Head of caudate nucleus (tissue), 42 donors: Measurements from ENCODE around the gene ACSF2.
"Not testable (repeated sequence)": the region's sequence is repeated elsewhere in the genome, so short reads cannot be mapped to it uniquely, and the experiment has no call there.

Experiments used
- DNase-seq, 42 donors: peaks; one replicate each; pipeline versions ENCODE4 v3.0.0 to v3.0.0-alpha.2; 2020 to 2021; ENCODE audit warnings: mixed read lengths in 7 of 42
- intact Hi-C: fragments of 100-400 bp; cut with DNase I; formaldehyde crosslinking; loops from one replicate; pipeline ENCODE4 v1.15.0; 2022

ACSF2 gene

GRCh38 chr17:50399591-50399990 lies 26.4 kb upstream of the ACSF2 start:
- DNase-seq, intact Hi-C loops: not testable (repeated sequence)

- intact Hi-C loops, DNase-seq: not testable (repeated sequence)
Observed at GRCh38 chr17:50405351-50405750, 20.7 kb upstream of the ACSF2 start.

- DNase-seq = peak in 1 of 42 donors; percentile 16
- intact Hi-C loops = no loop called here
Observed at GRCh38 chr17:50406578-50406977, 19.4 kb upstream of the ACSF2 start.

GRCh38 chr17:50407921-50408320 lies 18.1 kb upstream of the ACSF2 start:
- DNase-seq = no peak
- intact Hi-C loops = no loop called here

GRCh38 chr17:50412188-50412732 lies 13.8 kb upstream of the ACSF2 start:
- no peak for DNase-seq
- intact Hi-C loops = no loop called here

GRCh38 chr17:50414808-50415207 lies 11.2 kb upstream of the ACSF2 start:
- intact Hi-C loops = no loop called here
- no peak for DNase-seq

- intact Hi-C loops, DNase-seq: not testable (repeated sequence)
Observed at GRCh38 chr17:50419577-50419976, 6.4 kb upstream of the ACSF2 start.

- intact Hi-C loops = no loop called here
- no peak for DNase-seq
Observed at GRCh38 chr17:50420419-50421112, 5.5 kb upstream of the ACSF2 start.

- no peak for DNase-seq
- intact Hi-C loops = no loop called here
Observed at GRCh38 chr17:50421308-50422051, 4.5 kb upstream of the ACSF2 start.

- DNase-seq = no peak
- intact Hi-C loops = no loop called here
Observed at GRCh38 chr17:50422738-50423137, 3.3 kb upstream of the ACSF2 start.

- intact Hi-C loops = no loop called here
- DNase-seq = no peak
Observed at GRCh38 chr17:50423553-50424159, 2.4 kb upstream of the ACSF2 start.

- no peak for DNase-seq
- intact Hi-C loops = no loop called here
Observed at GRCh38 chr17:50424246-50424995, 1.6 kb upstream of the ACSF2 start.

- intact Hi-C loops = no loop called here
- no peak for DNase-seq
Observed at GRCh38 chr17:50424996-50425681, 879 bp upstream of the ACSF2 start.

GRCh38 chr17:50426472-50426782 lies 409 bp downstream of the ACSF2 start:
- DNase-seq = no peak
- intact Hi-C loops = no loop called here

GRCh38 chr17:50426814-50427787 lies 1.1 kb downstream of the ACSF2 start:
- DNase-seq = no peak
- intact Hi-C loops = no loop called here

- intact Hi-C loops, DNase-seq: not testable (repeated sequence)
Observed at GRCh38 chr17:50428126-50428525, 2.1 kb downstream of the ACSF2 start.

- intact Hi-C loops = no loop called here
- no peak for DNase-seq
Observed at GRCh38 chr17:50428831-50429424, 2.9 kb downstream of the ACSF2 start.
